KMS-11 (cell line): ENCODE results near the gene SIGLEC11.

Experiments used
- H2AFZ ChIP-seq: fragments of 200-600 bp; sonication (generic); 2 replicates; pipeline ENCODE4 v1.6.1; 2016; ENCODE audit warnings: antibody characterized with exemption, mixed run types, low read depth
- H3K27ac ChIP-seq: fragments of 200-600 bp; sonication (generic); 2 replicates; pipeline ENCODE4 v1.6.1; 2016; ENCODE audit warnings: mild to moderate bottlenecking, mixed run types
- H3K27me3 ChIP-seq: fragments of 200-600 bp; sonication (generic); 2 replicates; pipeline ENCODE4 v1.6.1; 2017; ENCODE audit warnings: mild to moderate bottlenecking, low read depth, mixed run types, moderate library complexity; ENCODE audit not compliant: insufficient read depth
- H3K36me3 ChIP-seq: fragments of 200-600 bp; sonication (generic); 2 replicates; pipeline ENCODE4 v1.6.1; 2017; ENCODE audit warnings: mild to moderate bottlenecking, mixed run types; ENCODE audit not compliant: insufficient read depth
- H3K4me1 ChIP-seq: fragments of 200-600 bp; sonication (generic); 2 replicates; pipeline ENCODE4 v1.6.1; 2016; ENCODE audit warnings: mild to moderate bottlenecking, low read depth, mixed run types; ENCODE audit not compliant: poor library complexity, severe bottlenecking
- H3K4me2 ChIP-seq: fragments of 200-600 bp; sonication (generic); 2 replicates; pipeline ENCODE4 v1.7.0; 2016; ENCODE audit warnings: mild to moderate bottlenecking, mixed run types
- H3K4me3 ChIP-seq: fragments of 200-600 bp; sonication (generic); IDR thresholded peaks from 2 replicates; pipeline ENCODE4 v1.6.1; 2017; ENCODE audit warnings: low read depth, low read length, mixed read lengths; ENCODE audit not compliant: insufficient read depth
- H3K79me2 ChIP-seq: fragments of 200-600 bp; sonication (generic); 2 replicates; pipeline ENCODE4 v1.6.1; 2016; ENCODE audit warnings: low read depth, mixed run types; ENCODE audit not compliant: insufficient read depth
- H3K9ac ChIP-seq: fragments of 200-600 bp; sonication (generic); 2 replicates; pipeline ENCODE4 v1.6.1; 2016; ENCODE audit warnings: mild to moderate bottlenecking, mixed run types
- H4K20me1 ChIP-seq: fragments of 200-600 bp; sonication (generic); 2 replicates; pipeline ENCODE4 v1.6.1; 2016; ENCODE audit warnings: mild to moderate bottlenecking, mixed run types; ENCODE audit not compliant: insufficient read depth
- TF ChIP-seq, protein P1 (sequence below): fragments of 200-600 bp; sonication (generic); conservative IDR thresholded peaks from 2 replicates; pipeline ENCODE4 v1.6.1; 2017; ENCODE audit warnings: low read depth, mild to moderate bottlenecking, antibody characterized with exemption, low read length, moderate library complexity, mixed read lengths

Gene SIGLEC11

DNA sequence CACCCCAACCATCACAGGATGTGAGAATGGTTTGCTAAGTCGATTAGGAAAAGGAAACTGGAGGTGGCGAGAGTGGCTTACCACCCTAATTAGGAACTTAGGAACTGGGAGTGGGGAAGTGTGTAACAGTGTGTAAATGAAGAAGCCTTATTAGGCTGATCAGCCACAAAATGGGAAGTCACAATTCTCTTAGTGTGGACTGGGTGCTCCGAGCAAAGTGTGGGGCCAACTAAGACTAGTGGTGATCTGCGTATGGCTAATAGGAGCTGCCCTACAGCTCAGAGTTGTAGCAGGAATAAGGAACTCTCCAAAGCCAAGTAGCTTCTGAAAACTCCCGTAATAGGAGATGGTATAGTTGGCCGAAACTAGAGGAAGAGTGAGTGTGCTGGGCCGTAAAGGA is 7.6 kb downstream of the SIGLEC11 start:
- Histone ChIP-seq H3K4me1 (no peaks in the 10 kb centered on the region), H2AFZ (no peak overlapping the region), H3K27ac (no peak overlapping the region), H3K79me2 (no peaks in the 10 kb centered on the region), H3K9ac (no peak overlapping the region), H3K4me2 (no peak overlapping the region), H3K36me3 (no peaks in the 10 kb centered on the region), H3K27me3 (peaks cover 49% of the 10 kb centered on the region), H4K20me1 (no peaks in the 10 kb centered on the region), H3K4me3 (no peak overlapping the region)
- TF ChIP-seq, protein P1, sequence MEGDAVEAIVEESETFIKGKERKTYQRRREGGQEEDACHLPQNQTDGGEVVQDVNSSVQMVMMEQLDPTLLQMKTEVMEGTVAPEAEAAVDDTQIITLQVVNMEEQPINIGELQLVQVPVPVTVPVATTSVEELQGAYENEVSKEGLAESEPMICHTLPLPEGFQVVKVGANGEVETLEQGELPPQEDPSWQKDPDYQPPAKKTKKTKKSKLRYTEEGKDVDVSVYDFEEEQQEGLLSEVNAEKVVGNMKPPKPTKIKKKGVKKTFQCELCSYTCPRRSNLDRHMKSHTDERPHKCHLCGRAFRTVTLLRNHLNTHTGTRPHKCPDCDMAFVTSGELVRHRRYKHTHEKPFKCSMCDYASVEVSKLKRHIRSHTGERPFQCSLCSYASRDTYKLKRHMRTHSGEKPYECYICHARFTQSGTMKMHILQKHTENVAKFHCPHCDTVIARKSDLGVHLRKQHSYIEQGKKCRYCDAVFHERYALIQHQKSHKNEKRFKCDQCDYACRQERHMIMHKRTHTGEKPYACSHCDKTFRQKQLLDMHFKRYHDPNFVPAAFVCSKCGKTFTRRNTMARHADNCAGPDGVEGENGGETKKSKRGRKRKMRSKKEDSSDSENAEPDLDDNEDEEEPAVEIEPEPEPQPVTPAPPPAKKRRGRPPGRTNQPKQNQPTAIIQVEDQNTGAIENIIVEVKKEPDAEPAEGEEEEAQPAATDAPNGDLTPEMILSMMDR: no peak

DNA sequence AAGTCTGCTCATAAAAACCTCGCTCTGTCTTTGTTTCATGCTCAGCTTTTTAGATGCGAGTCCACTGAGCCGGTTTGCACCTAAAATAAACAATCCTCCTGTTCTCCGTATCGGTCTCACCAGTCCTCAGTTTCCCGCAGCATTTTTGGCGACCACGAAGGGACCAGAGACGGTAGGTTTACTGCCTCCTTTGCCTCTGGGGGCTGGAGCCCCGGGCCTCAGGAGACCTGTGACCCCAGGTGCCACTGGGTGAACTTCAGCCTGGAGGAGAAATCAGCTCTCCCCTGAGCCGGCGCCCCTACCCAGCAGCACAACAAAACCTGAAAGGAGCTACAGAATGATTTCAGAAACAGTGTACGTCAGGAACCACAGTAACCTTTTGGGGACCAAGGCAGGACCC is 8.1 kb downstream of the SIGLEC11 start:
- TF ChIP-seq, protein P1: no peak
- no peak overlapping the region for H3K4me3 ChIP-seq
- H3K4me1 ChIP-seq: no peaks in the 10 kb centered on the region

DNA sequence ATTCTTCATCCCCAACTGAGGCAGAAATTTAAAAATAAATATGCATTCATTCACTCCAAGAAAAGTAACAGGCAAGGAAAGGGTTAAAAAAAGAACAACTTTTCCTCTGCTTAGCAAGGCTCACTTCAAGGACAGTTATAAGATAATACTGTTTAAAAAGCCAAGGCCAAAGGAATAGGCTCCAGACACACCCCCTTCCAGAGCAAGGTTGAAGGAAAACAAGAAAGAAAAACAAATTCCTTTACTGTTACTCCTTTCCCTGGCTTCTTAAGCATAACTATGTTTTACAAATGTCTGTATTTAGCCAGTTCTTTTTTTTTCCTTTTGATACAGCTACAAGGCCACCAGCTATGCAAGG is 8.5 kb downstream of the SIGLEC11 start:
- peaks cover 55% of the 10 kb centered on the region for H3K27me3 ChIP-seq
- H3K27ac ChIP-seq: no peak overlapping the region
- H3K36me3 ChIP-seq: no peaks in the 10 kb centered on the region
- TF ChIP-seq, protein P1: no peak
- no peak overlapping the region for H3K4me3 ChIP-seq
- H3K4me1 ChIP-seq: no peaks in the 10 kb centered on the region
- no peak overlapping the region for H2AFZ ChIP-seq
- H3K79me2 ChIP-seq: no peaks in the 10 kb centered on the region
- no peak overlapping the region for H3K9ac ChIP-seq
- no peak overlapping the region for H3K4me2 ChIP-seq
- no peaks in the 10 kb centered on the region for H4K20me1 ChIP-seq

More for the DNA sequence above, 8.1 kb downstream of the SIGLEC11 start:
- H3K4me2 ChIP-seq: no peak overlapping the region
- no peak overlapping the region for H2AFZ ChIP-seq
- H3K27me3 ChIP-seq: peaks cover 51% of the 10 kb centered on the region
- H3K79me2 ChIP-seq: no peaks in the 10 kb centered on the region
- no peaks in the 10 kb centered on the region for H3K36me3 ChIP-seq
- H3K27ac ChIP-seq: no peak overlapping the region
- H3K9ac ChIP-seq: no peak overlapping the region
- H4K20me1 ChIP-seq: no peaks in the 10 kb centered on the region

DNA sequence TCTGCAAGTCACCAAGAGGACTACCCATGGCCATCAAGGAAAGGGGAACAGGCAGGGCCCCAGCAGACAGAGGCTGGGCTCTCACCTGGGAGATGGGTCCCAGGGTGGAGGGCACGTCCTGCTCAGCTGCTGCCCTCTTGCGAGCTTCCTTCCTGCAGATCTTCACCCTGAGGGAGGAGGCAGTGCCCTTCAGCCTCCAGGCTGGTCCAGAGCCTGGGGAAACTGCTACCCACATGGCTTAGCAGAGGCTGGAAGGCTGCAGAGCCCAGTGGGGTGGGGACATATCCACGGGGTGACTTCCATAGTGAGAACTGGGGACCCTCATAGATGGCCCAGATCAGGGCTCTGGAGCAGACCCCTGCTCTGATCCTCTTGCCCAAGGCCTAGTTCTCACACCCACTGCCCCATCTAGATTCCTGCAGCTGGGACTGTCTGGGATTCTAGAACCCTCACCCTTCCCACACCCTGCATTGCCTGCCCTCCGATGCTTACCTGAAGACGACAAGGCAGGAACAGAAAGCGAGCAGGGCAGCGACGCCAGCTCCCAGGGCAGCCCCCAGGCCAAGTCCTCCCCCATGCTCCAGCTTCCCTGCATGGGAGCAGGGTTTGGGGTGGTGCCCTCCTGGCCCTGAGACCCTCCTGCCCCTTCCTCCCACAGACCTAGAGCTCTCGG is 9.0 kb downstream of the SIGLEC11 start:
- no peaks in the 10 kb centered on the region for H4K20me1 ChIP-seq
- no peaks in the 10 kb centered on the region for H3K36me3 ChIP-seq
- H3K4me1 ChIP-seq: no peaks in the 10 kb centered on the region
- H3K9ac ChIP-seq: no peak overlapping the region
- H3K4me3 ChIP-seq: no peak overlapping the region
- no peak overlapping the region for H3K27ac ChIP-seq
- H3K27me3 ChIP-seq: peaks cover 56% of the 10 kb centered on the region
- TF ChIP-seq, protein P1: no peak
- H3K79me2 ChIP-seq: no peaks in the 10 kb centered on the region
- H3K4me2 ChIP-seq: no peak overlapping the region
- H2AFZ ChIP-seq: no peak overlapping the region
